Measurements from ENCODE around the gene DLGAP1. TPM values are rescaled to one million over a fixed set of nuclear protein-coding genes. Genes with fewer than 3 reads are reported as not detected.

DLGAP1 gene
- total and polyA plus RNA-seq, 4 donors, result 0.75 to 6.6 (median 3.6) TPM

GRCh38 chr18:3823073-3823472 lies 632.0 kb downstream of the DLGAP1 start:
- WGBS, 2 donors, result 95% methylated on average over 3 of the region's 3 CpGs
- no peaks in the 10 kb centered on the region for H3K4me1 ChIP-seq (ENCODE audit: control insufficient read depth in 1 of 2, insufficient read depth in 2 of 2, low read length in 2 of 2)
- H3K36me3 ChIP-seq (ENCODE audit: control insufficient read depth in 1 of 2, insufficient read depth in 2 of 2, low read length in 1 of 2), result no peaks in the 10 kb centered on the region
- no peak overlapping the region for H3K27ac ChIP-seq (ENCODE audit: low read depth in 1 of 2, low read length in 2 of 2)
- ATAC-seq (ENCODE audit: low FRiP score), result no peak
- intact Hi-C loops (cut with DNase I), result no loop called here
- H3K4me3 ChIP-seq (ENCODE audit: low read length in 2 of 2), result no peak overlapping the region
- no peaks in the 10 kb centered on the region for H3K9me3 ChIP-seq (ENCODE audit: control insufficient read depth, low read length)
- no peak for DNase-seq
- H3K27me3 ChIP-seq (ENCODE audit: control insufficient read depth in 1 of 2, insufficient read depth in 2 of 2, low read length in 1 of 2), result no peaks in the 10 kb centered on the region

- no peak overlapping the region for H3K27ac ChIP-seq (ENCODE audit: low read depth in 1 of 2, low read length in 2 of 2)
- ATAC-seq (ENCODE audit: low FRiP score), result no peak
- H3K36me3 ChIP-seq (ENCODE audit: control insufficient read depth in 1 of 2, insufficient read depth in 2 of 2, low read length in 1 of 2), result no peaks in the 10 kb centered on the region
- WGBS, 2 donors, result 82 to 86% methylated on average over 4 of the region's 4 CpGs
- no peak overlapping the region for H3K4me3 ChIP-seq (ENCODE audit: low read length in 2 of 2)
- no peaks in the 10 kb centered on the region for H3K4me1 ChIP-seq (ENCODE audit: control insufficient read depth in 1 of 2, insufficient read depth in 2 of 2, low read length in 2 of 2)
- H3K27me3 ChIP-seq (ENCODE audit: control insufficient read depth in 1 of 2, insufficient read depth in 2 of 2, low read length in 1 of 2), result no peaks in the 10 kb centered on the region
- DNase-seq, result no peak
- intact Hi-C loops (cut with DNase I), result no loop called here
- no peaks in the 10 kb centered on the region for H3K9me3 ChIP-seq (ENCODE audit: control insufficient read depth, low read length)
Measured at GRCh38 chr18:3821524-3821923, 633.6 kb downstream of the DLGAP1 start.

- H3K27me3 ChIP-seq (ENCODE audit: control insufficient read depth in 1 of 2, insufficient read depth in 2 of 2, low read length in 1 of 2), result no peaks in the 10 kb centered on the region
- ATAC-seq (ENCODE audit: low FRiP score) (no peak), DNase-seq (no peak)
- no peaks in the 10 kb centered on the region for H3K9me3 ChIP-seq (ENCODE audit: control insufficient read depth, low read length)
- WGBS, 2 donors, result 91 to 95% methylated on average over 7 of the region's 7 CpGs
- intact Hi-C loops (cut with DNase I), result no loop called here
- H3K4me3 ChIP-seq (ENCODE audit: low read length in 2 of 2), result no peak overlapping the region
- no peaks in the 10 kb centered on the region for H3K36me3 ChIP-seq (ENCODE audit: control insufficient read depth in 1 of 2, insufficient read depth in 2 of 2, low read length in 1 of 2)
- H3K27ac ChIP-seq (ENCODE audit: low read depth in 1 of 2, low read length in 2 of 2), result no peak overlapping the region
- H3K4me1 ChIP-seq (ENCODE audit: control insufficient read depth in 1 of 2, insufficient read depth in 2 of 2, low read length in 2 of 2), result no peaks in the 10 kb centered on the region
Measured at GRCh38 chr18:3819961-3820360, 635.1 kb downstream of the DLGAP1 start.

- no peak overlapping the region for H3K4me3 ChIP-seq (ENCODE audit: low read length in 2 of 2)
- intact Hi-C loops (cut with DNase I), result no loop called here
- ATAC-seq (ENCODE audit: low FRiP score), result no peak
- H3K4me1 ChIP-seq (ENCODE audit: control insufficient read depth in 1 of 2, insufficient read depth in 2 of 2, low read length in 2 of 2), result no peaks in the 10 kb centered on the region
- 75 to 89% methylated on average over 3 of the region's 3 CpGs for WGBS, 2 donors
- peaks cover 0 to 3% of the 10 kb centered on the region in 2 donors for H3K36me3 ChIP-seq (ENCODE audit: control insufficient read depth in 1 of 2, insufficient read depth in 2 of 2, low read length in 1 of 2)
- no peaks in the 10 kb centered on the region for H3K27me3 ChIP-seq (ENCODE audit: control insufficient read depth in 1 of 2, insufficient read depth in 2 of 2, low read length in 1 of 2)
- no peak for DNase-seq
- H3K27ac ChIP-seq (ENCODE audit: low read depth in 1 of 2, low read length in 2 of 2), result no peak overlapping the region
- no peaks in the 10 kb centered on the region for H3K9me3 ChIP-seq (ENCODE audit: control insufficient read depth, low read length)
Measured at GRCh38 chr18:3816610-3817363, 638.3 kb downstream of the DLGAP1 start.

- ATAC-seq (ENCODE audit: low FRiP score) (no peak), DNase-seq (no peak)
- peaks cover 0 to 3% of the 10 kb centered on the region in 2 donors for H3K36me3 ChIP-seq (ENCODE audit: control insufficient read depth in 1 of 2, insufficient read depth in 2 of 2, low read length in 1 of 2)
- intact Hi-C loops (cut with DNase I), result no loop called here
- no peak overlapping the region for H3K27ac ChIP-seq (ENCODE audit: low read depth in 1 of 2, low read length in 2 of 2)
- no peaks in the 10 kb centered on the region for H3K9me3 ChIP-seq (ENCODE audit: control insufficient read depth, low read length)
- no peaks in the 10 kb centered on the region for H3K4me1 ChIP-seq (ENCODE audit: control insufficient read depth in 1 of 2, insufficient read depth in 2 of 2, low read length in 2 of 2)
- WGBS, 2 donors, result 83% methylated on average over 2 of the region's 2 CpGs
- H3K4me3 ChIP-seq (ENCODE audit: low read length in 2 of 2), result no peak overlapping the region
- no peaks in the 10 kb centered on the region for H3K27me3 ChIP-seq (ENCODE audit: control insufficient read depth in 1 of 2, insufficient read depth in 2 of 2, low read length in 1 of 2)
Measured at GRCh38 chr18:3815991-3816390, 639.1 kb downstream of the DLGAP1 start.

GRCh38 chr18:3814816-3815215 lies 640.3 kb downstream of the DLGAP1 start:
- ATAC-seq (ENCODE audit: low FRiP score) (no peak), DNase-seq (no peak)
- no peaks in the 10 kb centered on the region for H3K9me3 ChIP-seq (ENCODE audit: control insufficient read depth, low read length)
- no peaks in the 10 kb centered on the region for H3K4me1 ChIP-seq (ENCODE audit: control insufficient read depth in 1 of 2, insufficient read depth in 2 of 2, low read length in 2 of 2)
- WGBS, 2 donors, result 85 to 87% methylated on average over 3 of the region's 3 CpGs
- intact Hi-C loops (cut with DNase I), result no loop called here
- H3K4me3 ChIP-seq (ENCODE audit: low read length in 2 of 2), result no peak overlapping the region
- no peaks in the 10 kb centered on the region for H3K27me3 ChIP-seq (ENCODE audit: control insufficient read depth in 1 of 2, insufficient read depth in 2 of 2, low read length in 1 of 2)
- no peak overlapping the region for H3K27ac ChIP-seq (ENCODE audit: low read depth in 1 of 2, low read length in 2 of 2)
- peaks cover 0 to 3% of the 10 kb centered on the region in 2 donors for H3K36me3 ChIP-seq (ENCODE audit: control insufficient read depth in 1 of 2, insufficient read depth in 2 of 2, low read length in 1 of 2)

GRCh38 chr18:3810296-3810695 lies 644.8 kb downstream of the DLGAP1 start:
- DNase-seq (no peak), ATAC-seq (ENCODE audit: low FRiP score) (no peak)
- no peak overlapping the region for H3K27ac ChIP-seq (ENCODE audit: low read depth in 1 of 2, low read length in 2 of 2)
- H3K9me3 ChIP-seq (ENCODE audit: control insufficient read depth, low read length), result no peaks in the 10 kb centered on the region
- H3K4me3 ChIP-seq (ENCODE audit: low read length in 2 of 2), result no peak overlapping the region
- no peaks in the 10 kb centered on the region for H3K4me1 ChIP-seq (ENCODE audit: control insufficient read depth in 1 of 2, insufficient read depth in 2 of 2, low read length in 2 of 2)
- WGBS, 2 donors, result 37 to 43% methylated on average over 2 of the region's 2 CpGs
- peaks cover 2 to 5% of the 10 kb centered on the region in 2 donors for H3K36me3 ChIP-seq (ENCODE audit: control insufficient read depth in 1 of 2, insufficient read depth in 2 of 2, low read length in 1 of 2)
- intact Hi-C loops (cut with DNase I), result no loop called here
- no peaks in the 10 kb centered on the region for H3K27me3 ChIP-seq (ENCODE audit: control insufficient read depth in 1 of 2, insufficient read depth in 2 of 2, low read length in 1 of 2)

GRCh38 chr18:3808985-3809780 lies 645.9 kb downstream of the DLGAP1 start:
- H3K27me3 ChIP-seq (ENCODE audit: control insufficient read depth in 1 of 2, insufficient read depth in 2 of 2, low read length in 1 of 2), result no peaks in the 10 kb centered on the region
- intact Hi-C loops (cut with DNase I), result no loop called here
- 91 to 97% methylated on average over 6 of the region's 6 CpGs for WGBS, 2 donors
- H3K4me3 ChIP-seq (ENCODE audit: low read length in 2 of 2), result no peak overlapping the region
- no peak for ATAC-seq (ENCODE audit: low FRiP score)
- no peaks in the 10 kb centered on the region for H3K4me1 ChIP-seq (ENCODE audit: control insufficient read depth in 1 of 2, insufficient read depth in 2 of 2, low read length in 2 of 2)
- no peaks in the 10 kb centered on the region for H3K9me3 ChIP-seq (ENCODE audit: control insufficient read depth, low read length)
- H3K27ac ChIP-seq (ENCODE audit: low read depth in 1 of 2, low read length in 2 of 2), result no peak overlapping the region
- DNase-seq, result no peak
- peaks cover 2 to 5% of the 10 kb centered on the region in 2 donors for H3K36me3 ChIP-seq (ENCODE audit: control insufficient read depth in 1 of 2, insufficient read depth in 2 of 2, low read length in 1 of 2)

- WGBS, 2 donors, result 86 to 87% methylated on average over 4 of the region's 4 CpGs
- Histone ChIP-seq H3K27me3 (ENCODE audit: control insufficient read depth in 1 of 2, insufficient read depth in 2 of 2, low read length in 1 of 2) (no peaks in the 10 kb centered on the region), H3K36me3 (ENCODE audit: control insufficient read depth in 1 of 2, insufficient read depth in 2 of 2, low read length in 1 of 2) (peaks cover 2% of the 10 kb centered on the region in 2 donors), H3K4me1 (ENCODE audit: control insufficient read depth in 1 of 2, insufficient read depth in 2 of 2, low read length in 2 of 2) (no peaks in the 10 kb centered on the region), H3K4me3 (ENCODE audit: low read length in 2 of 2) (no peak overlapping the region), H3K27ac (ENCODE audit: low read depth in 1 of 2, low read length in 2 of 2) (no peak overlapping the region), H3K9me3 (ENCODE audit: control insufficient read depth, low read length) (no peaks in the 10 kb centered on the region)
- DNase-seq (no peak), ATAC-seq (ENCODE audit: low FRiP score) (no peak)
- intact Hi-C loops (cut with DNase I), result no loop called here
Measured at GRCh38 chr18:3806656-3807055, 648.5 kb downstream of the DLGAP1 start.

All from aorta (tissue), 5 donors.